Endothelial cell of umbilical vein (primary cell): Measurements from ENCODE around the gene APEH. TPM values are rescaled to one million over a fixed set of nuclear protein-coding genes. Genes with fewer than 3 reads are reported as not detected.

Source experiments
- BruUV-seq: library from RNA; stranded (reverse); fragments of 400-500 nt; replicated peaks from 2 replicates; lab custom pipeline; 2021; lab: Mats Ljungman, UMichigan
- CTCF ChIA-PET: fragments of 300-600, 350-600 bp; sonication (Branson Sonifier 250); formaldehyde crosslinking; loops from one replicate; lab custom pipeline; 2021; ENCODE audit warnings: antibody characterized with exemption, inconsistent platforms; lab: Charles Lee
- POLR2A ChIA-PET: fragments of 300-600, 350-600 bp; sonication (Branson Sonifier 250); formaldehyde crosslinking; loops from one replicate; lab custom pipeline; 2021; ENCODE audit warnings: antibody characterized with exemption, inconsistent platforms; lab: Charles Lee
- DNase-seq: peaks from one replicate; pipeline ENCODE4 v3.0.0-alpha.2; 2011; ENCODE audit warnings: low read depth, low spot score
- FAIRE-seq: peaks from 2 replicates; lab custom pipeline; 2011; peaks lifted over from hg19 to GRCh38; lab: Jason Lieb, UNC
- H2AFZ ChIP-seq: 2 replicates; pipeline ENCODE4 v1.6.0; 2012; ENCODE audit warnings: low read depth, low read length, control low read depth, inconsistent platforms
- H3K27ac ChIP-seq: 2 replicates; pipeline ENCODE4 v1.5.1; 2011; ENCODE audit warnings: low read depth, mild to moderate bottlenecking, control low read depth, low read length, moderate library complexity; ENCODE audit not compliant: insufficient read depth
- H3K27me3 ChIP-seq, 2 experiments: 2 replicates each; pipeline versions ENCODE4 v1.6.0 to v1.6.1; 2011; ENCODE audit warnings: low read length in 2 of 2, mixed read lengths in 1 of 2; ENCODE audit not compliant: control insufficient read depth in 2 of 2, insufficient read depth in 2 of 2
- H3K36me3 ChIP-seq, 2 experiments: 2 replicates in 1 of 2; 3 replicates in 1 of 2; pipeline ENCODE4 v1.5.1; 2011; ENCODE audit warnings: low read length in 2 of 2, mild to moderate bottlenecking in 1 of 2, moderate library complexity in 1 of 2; ENCODE audit not compliant: control insufficient read depth in 2 of 2, insufficient read depth in 2 of 2; ENCODE audit errors: extremely low read depth in 1 of 2
- H3K4me1 ChIP-seq: 3 replicates; pipeline ENCODE4 v1.5.1; 2011; ENCODE audit warnings: mild to moderate bottlenecking, low read length; ENCODE audit not compliant: control insufficient read depth, insufficient read depth; ENCODE audit errors: extremely low read depth
- H3K4me2 ChIP-seq: 2 replicates; pipeline ENCODE4 v1.6.1; 2011; ENCODE audit warnings: low read length, control low read depth, mixed read lengths; ENCODE audit not compliant: insufficient read depth
- H3K4me3 ChIP-seq, 3 experiments: fragments of 200-600 bp in 1 of 3; sonication (generic), shearing (Covaris generic) in 1 of 3; replicated peaks in 1 of 3; 2 replicates each; pipeline ENCODE4 v1.5.1; 2011 to 2016; ENCODE audit warnings: control low read depth in 3 of 3, low read length in 3 of 3, mild to moderate bottlenecking in 2 of 3, inconsistent platforms in 1 of 3, low read depth in 1 of 3, moderate library complexity in 1 of 3; ENCODE audit not compliant: insufficient read depth in 1 of 3
- H3K79me2 ChIP-seq: 2 replicates; pipeline ENCODE4 v1.6.0; 2012; ENCODE audit warnings: low read length, inconsistent platforms; ENCODE audit not compliant: control insufficient read depth, insufficient read depth
- H3K9ac ChIP-seq: replicated peaks from 2 replicates; pipeline ENCODE3; 2011; ENCODE audit warnings: low read length, control low read depth; ENCODE audit not compliant: insufficient read depth; ENCODE audit errors: extremely low read depth
- H3K9me1 ChIP-seq: replicated peaks from 3 replicates; pipeline ENCODE4 v1.6.0; 2011; ENCODE audit warnings: mild to moderate bottlenecking, low read length; ENCODE audit not compliant: control insufficient read depth, insufficient read depth; ENCODE audit errors: extremely low read depth
- H3K9me3 ChIP-seq: replicated peaks from 2 replicates; pipeline ENCODE4 v1.5.1; 2012; ENCODE audit warnings: low read length, inconsistent platforms; ENCODE audit not compliant: control insufficient read depth, insufficient read depth
- H4K20me1 ChIP-seq: replicated peaks from 2 replicates; pipeline ENCODE3; 2011; ENCODE audit warnings: mild to moderate bottlenecking, low read length; ENCODE audit not compliant: control insufficient read depth, insufficient read depth; ENCODE audit errors: extremely low read depth
- CTCF ChIP-seq, 2 donors: IDR thresholded peaks; 1 replicate in 1 of 2; 2 replicates in 1 of 2; pipeline ENCODE4 v1.5.1; 2011; ENCODE audit warnings: low read length in 2 of 2, mild to moderate bottlenecking in 2 of 2, moderate library complexity in 2 of 2, control low read depth in 1 of 2, inconsistent platforms in 1 of 2, low read depth in 1 of 2; ENCODE audit not compliant: insufficient read depth in 1 of 2; ENCODE audit errors: extremely low read depth in 1 of 2
- EZH2 ChIP-seq: IDR thresholded peaks from 2 replicates; pipeline ENCODE4 v1.6.1; 2012; ENCODE audit warnings: borderline replicate concordance, low read depth, mild to moderate bottlenecking, moderate library complexity, low read length, inconsistent platforms; ENCODE audit not compliant: severe bottlenecking
- FOS ChIP-seq: IDR thresholded peaks from 2 replicates; pipeline ENCODE4 v1.6.1; 2011; ENCODE audit warnings: mild to moderate bottlenecking, low read length, moderate library complexity, borderline replicate concordance; ENCODE audit not compliant: insufficient read depth
- JUN ChIP-seq: IDR thresholded peaks from 2 replicates; pipeline ENCODE4 v1.6.1; 2011; ENCODE audit warnings: borderline replicate concordance, low read depth; ENCODE audit not compliant: insufficient read length, insufficient read depth
- MAX ChIP-seq: IDR thresholded peaks from 2 replicates; pipeline ENCODE4 v1.6.1; 2011; ENCODE audit not compliant: insufficient read depth, insufficient read length
- dilution Hi-C: fragments of 300-500 bp; cut with MboI; formaldehyde crosslinking; loops from one replicate; pipeline ENCODE4 v1.15.0; 2019; ENCODE audit warnings: low sequenced_read_pairs; ENCODE audit not compliant: extremely low pct_ligation_motif_present
- intact Hi-C: fragments of 100-400 bp; cut with micrococcal nuclease; formaldehyde crosslinking; loops from one replicate; pipeline ENCODE4 v1.10.0; 2022
- polyA plus RNA-seq, 4 experiments: library from polyadenylated mRNA; depleted of rRNA in 3 of 4; stranded (reverse) in 3 of 4; unstranded in 1 of 4; fragments of >200 nt; gene quantifications; 2 replicates each; pipeline versions ENCODE4 v1.2.1 to v1.2.3, GENCODE V29; 2011 to 2012; ENCODE audit warnings: missing spikeins in 1 of 4
- total RNA-seq: library from RNA; stranded (reverse); gene quantifications from 2 replicates; pipeline ENCODE4 v1.2.3, GENCODE V29; 2021

APEH gene
- total and polyA plus RNA-seq, 2 donors (not counting 3 experiments of a cell fraction or from before 2014, with no cell fraction given), result 68.2 to 74.3 TPM

GRCh38 chr3:49712166-49712565, 38.0 kb downstream of the APEH start:
- H2AFZ ChIP-seq, result no peak overlapping the region
- POLR2A ChIA-PET, result no interaction called here

More at GRCh38 chr3:49712166-49712565, 38.0 kb downstream of the APEH start:
- Histone ChIP-seq H3K4me2 (no peak overlapping the region), H3K4me3 (no peak overlapping the region), H3K9ac (no peak overlapping the region), H3K79me2 (no peaks in the 10 kb centered on the region), H4K20me1 (no peaks in the 10 kb centered on the region), H3K27me3 (no peaks in the 10 kb centered on the region), H3K36me3 (peaks cover 0 to 3% of the 10 kb centered on the region in 2 experiments), H3K27ac (no peak overlapping the region), H3K9me1 (no peaks in the 10 kb centered on the region), H3K9me3 (no peaks in the 10 kb centered on the region), H3K4me1 (no peaks in the 10 kb centered on the region)
- dilution Hi-C loops, result no loop called here
- DNase-seq (no peak), FAIRE-seq (no peak)
- BruUV-seq, result no TSS peak
- intact Hi-C loops, result no loop called here
- CTCF ChIA-PET, result interaction anchor here (1.1 kb wide), 1 partner anchor 11 kb away, joined by 3 read pairs; no protein-coding TSS in a partner anchor
- no peak for TF ChIP-seq CTCF (IDR thresholded peaks at IDR 0.05; ENCODE audit: extremely low read depth in 1 of 2, insufficient read depth in 1 of 2, low read depth in 1 of 2, low read length in 2 of 2)
- no peak for TF ChIP-seq EZH2
- no peak for TF ChIP-seq JUN
- no peak for TF ChIP-seq MAX
- no peak for TF ChIP-seq FOS
